ENCODE measurements around the gene OSBPL5.

Gene OSBPL5

GRCh38 chr11:3163241-3163981 is 1.7 kb downstream of the OSBPL5 start:
- no peak for DNase-seq

DNA sequence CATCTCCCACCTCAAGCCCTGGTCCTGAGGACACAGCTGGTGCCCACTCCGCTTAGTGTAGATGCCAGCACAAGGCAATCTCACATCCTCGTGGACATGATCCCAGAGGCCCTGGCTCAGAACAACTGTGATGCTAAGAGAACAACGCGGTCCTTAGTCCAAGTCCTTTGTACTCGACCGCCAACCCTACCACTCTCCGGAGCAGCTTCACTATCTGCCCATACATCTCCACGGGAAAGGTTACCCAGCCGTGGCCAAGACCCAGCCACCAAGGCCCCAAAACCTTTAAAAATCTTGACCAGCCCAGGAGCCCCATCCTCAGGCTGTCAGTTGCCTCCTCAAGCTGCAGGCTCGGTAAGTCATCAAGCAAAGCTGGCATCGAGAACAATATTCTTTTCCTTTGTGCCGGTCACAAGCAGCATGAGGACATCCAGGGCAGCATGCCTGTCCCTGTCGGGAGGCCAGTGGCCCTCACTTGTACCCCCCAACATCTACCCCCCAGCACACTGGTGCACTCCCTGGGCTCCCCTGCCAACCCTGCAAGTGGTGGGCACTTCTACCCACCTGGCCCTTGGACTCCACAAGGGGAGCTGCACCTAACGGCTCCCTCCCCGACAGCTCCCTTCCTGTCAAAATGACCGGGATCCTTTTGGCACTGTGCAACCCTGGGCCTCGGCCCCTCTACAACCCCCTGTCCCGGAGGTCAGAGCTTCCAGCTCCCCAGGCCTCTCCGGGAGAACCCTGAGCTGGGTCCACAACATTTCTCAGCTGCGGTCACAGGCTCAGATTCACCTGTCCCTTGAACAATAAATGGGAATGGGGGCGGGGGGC is 2.5 kb downstream of the OSBPL5 start:
- peak; percentile 41 for DNase-seq

DNA sequence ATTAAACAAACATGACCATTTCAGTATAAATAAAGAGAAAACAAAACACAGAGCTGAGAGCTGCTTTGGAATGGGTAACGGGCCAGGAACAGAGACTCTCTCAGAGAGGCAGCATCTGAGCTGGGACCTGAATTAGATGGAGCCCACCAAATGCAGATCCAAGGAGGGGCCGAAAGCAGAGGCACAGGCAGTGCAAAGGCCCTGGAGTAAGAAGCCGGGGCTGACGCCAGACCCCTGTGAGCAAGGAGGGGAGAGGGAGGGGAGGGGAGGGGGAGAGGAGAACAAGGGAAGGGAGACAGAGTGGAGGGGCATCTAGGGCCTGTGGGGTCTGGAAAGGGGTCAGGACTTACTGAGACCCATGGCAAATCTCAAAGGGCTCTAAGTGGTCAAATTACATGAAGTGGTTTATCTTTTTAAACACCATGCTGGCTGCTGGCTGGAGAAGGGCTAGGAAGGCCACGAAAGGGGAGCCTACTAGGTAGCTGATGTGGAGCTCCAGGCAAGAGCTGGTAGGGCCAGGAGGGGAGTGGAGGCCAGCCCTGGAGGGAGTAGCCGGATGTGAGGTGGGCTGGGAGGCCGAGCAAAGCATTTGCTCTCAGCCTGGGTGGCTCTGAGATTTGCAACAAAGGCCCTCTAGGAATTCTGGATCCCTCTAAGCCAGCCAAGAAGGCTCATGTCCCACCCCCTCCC is 3.2 kb downstream of the OSBPL5 start:
- no peak for DNase-seq

DNA sequence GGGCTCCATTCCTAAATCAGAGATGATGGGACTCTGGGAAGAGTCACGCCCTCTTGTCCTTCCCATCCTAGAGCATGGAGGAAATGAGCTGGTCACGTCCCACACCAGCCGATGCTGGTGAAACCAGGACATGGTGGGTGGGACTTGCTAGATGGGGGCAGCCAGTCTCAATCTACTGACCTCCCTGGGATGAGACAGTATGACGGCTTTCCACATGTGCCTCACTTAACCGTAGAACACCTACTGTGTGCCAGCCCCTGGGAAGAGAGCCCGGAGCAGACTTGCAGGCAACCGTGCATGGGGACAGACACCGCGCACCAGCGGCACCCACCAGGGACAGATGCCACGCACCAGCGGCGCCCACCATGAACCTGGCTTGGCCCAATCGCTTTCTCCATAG is 3.8 kb downstream of the OSBPL5 start:
- DNase-seq: no peak

- DNase-seq: peak; percentile 89
Measured at GRCh38 chr11:3160252-3161031, 4.7 kb downstream of the OSBPL5 start.

DNA sequence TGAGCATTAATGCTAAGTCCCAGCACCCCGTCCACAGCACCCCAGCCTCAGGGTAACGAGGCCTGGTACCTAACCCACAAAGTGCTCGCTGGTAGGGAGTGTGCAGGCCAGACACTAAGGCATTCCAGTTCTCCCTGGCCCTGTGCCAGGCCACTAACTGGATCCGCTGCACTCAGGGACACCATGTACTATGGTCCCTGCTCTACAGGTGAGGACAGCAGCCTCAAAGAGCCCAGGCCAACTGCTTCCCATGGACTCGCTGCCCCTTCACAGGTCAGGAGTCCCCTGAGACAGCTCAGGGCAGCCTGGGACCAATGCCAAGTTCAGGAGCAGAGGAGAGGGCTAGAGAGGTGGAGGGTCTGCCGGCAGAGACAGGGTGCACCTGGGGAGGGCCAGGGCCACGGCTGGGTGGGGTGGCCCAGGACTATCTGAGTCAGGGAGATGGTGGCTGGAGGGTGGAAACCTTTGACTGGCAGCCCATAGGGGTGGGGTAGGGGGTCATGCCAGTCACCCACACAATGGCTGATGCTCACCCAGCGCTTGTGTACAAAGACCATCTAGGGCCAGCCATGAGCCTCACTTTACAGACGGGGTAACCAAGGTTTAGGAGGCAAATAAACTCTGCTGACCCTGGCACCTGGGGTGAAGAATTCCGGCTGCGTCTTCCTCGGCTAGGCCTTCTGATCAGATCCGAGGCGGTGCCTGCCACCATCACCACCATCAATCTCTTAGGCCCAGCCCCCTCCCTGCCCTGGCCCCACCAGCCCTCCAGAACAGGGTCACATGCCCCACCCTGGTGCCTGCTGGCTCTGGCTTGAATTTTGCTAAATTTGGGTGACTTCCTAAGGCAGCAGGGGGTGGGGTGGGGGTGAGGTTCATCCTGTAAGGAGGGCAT is 5.6 kb downstream of the OSBPL5 start:
- no peak for DNase-seq

DNA sequence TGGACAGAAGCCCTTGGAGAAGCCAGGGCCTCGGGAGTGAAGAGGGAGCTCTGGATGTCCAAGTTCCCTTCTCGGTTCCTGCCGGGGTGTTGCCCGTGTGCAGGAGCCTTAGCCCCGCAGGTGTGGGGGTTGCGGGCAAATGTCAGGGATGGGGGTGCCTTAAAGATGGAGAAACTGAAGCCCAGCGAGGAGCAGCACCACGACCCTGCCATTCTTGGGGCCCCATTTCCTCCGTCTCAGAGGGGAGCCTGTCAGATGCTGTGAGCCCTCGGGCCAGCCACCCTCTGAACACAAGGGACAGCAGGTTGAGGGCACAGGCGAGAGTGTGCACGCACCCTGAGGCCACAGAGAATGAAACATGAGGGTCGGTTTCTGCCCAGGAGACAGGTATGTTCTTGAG is 6.3 kb downstream of the OSBPL5 start:
- no peak for DNase-seq

- DNase-seq: no peak
Measured at GRCh38 chr11:3158131-3158591, 6.9 kb downstream of the OSBPL5 start.

DNA sequence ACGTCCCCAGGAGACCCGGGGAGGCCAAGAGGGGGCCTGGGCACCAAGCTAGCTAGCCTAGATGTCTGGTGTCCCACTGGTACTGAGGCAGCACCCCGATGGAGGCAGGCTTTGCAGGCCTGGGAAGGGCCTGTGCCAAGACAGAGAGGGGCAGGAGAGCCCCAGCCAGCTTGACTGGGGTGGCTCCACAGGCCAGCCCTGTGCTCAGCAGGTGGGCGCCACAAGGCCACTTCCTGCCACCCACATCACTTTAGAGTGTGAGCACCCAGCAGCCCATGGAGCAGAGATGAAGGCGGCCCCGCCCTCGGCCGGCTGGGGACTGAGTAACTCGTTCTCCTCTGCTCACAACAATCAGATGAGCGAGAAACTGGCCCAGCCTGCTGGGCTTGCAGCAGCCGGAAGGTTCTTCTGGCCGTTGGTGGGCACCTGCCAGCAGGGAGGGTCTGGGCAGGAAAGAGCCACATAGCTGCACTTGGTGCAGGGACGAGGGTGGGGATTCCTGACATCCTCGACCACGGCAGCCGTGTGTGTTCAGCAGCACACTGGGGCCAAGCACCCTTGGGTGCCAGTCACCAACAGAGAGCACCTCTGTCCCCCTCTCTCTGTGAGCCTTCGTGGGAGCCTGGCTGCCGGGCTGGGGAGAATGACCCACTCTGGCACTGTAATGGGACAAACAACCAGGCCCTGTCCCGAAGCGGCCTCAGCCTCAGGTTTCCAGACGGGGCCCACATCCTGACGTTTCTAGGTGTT is 7.6 kb downstream of the OSBPL5 start:
- DNase-seq: no peak

GRCh38 chr11:3156661-3157311 is 8.3 kb downstream of the OSBPL5 start:
- no peak for DNase-seq

- DNase-seq: no peak
Measured at GRCh38 chr11:3156282-3156660, 8.8 kb downstream of the OSBPL5 start.

DNA sequence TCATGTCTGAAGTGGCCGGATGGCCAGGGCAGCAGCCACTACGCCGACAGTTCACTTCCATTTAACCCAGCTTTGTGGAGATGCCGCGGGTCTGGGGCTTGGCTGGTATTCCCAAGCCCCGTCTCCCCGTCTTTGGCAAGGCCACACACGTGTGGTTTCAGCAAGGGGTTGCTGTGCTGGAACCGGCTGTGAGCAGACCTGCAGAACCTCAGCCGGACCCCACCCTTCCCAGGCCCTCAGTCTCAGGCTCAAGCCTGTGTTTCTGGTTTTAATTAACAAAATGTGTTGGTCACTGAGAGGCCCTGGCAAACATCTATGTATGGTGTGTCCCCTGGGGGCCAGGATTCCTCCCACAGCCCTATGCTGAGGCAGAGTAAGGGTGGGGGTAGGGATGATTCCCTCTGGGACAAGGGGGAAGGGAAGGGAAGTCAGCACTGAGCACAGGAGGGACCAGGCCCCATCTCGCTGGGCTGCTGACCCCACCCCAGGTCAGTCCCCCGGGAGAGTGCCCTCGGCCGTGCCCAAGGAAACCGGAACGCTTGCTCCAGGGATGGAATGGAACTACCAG is 9.3 kb downstream of the OSBPL5 start:
- no peak for DNase-seq

- DNase-seq: no peak
Measured at GRCh38 chr11:3155216-3155615, 9.9 kb downstream of the OSBPL5 start.

- DNase-seq: no peak
Measured at GRCh38 chr11:3154001-3154599, 11.0 kb downstream of the OSBPL5 start.

GRCh38 chr11:3153291-3153861 is 11.7 kb downstream of the OSBPL5 start:
- no peak for DNase-seq

DNA sequence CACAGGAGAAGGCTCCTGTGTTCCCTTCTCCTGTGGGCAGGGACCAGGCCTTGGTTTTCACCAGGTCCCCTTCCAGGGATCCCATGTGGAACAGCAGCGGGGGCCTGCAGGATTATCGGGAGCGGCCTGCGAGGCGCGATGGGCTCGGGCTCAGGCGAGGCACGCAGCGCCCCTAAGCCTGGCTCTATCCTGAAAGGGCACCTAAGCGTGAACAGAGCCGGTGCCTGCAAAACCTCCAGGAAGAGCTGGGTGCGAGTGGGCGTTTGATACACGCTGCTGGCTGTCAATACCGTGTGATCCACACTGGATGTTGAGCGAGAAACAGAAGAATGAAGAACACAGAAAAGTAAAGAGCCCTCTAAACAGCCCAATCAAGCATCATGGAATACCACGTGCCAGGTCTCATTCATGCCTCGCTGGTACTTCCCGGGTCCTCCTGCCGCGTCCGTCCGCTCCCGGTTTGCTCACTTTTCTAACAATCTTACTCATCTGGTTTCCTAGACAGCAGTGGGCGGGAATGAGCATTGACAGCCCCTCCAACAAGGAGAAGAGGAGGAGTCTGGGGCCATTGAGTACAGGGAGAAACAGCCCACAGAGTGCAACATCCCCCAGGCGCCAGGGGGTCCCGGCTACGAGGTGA is 12.5 kb downstream of the OSBPL5 start:
- DNase-seq: no peak

- DNase-seq: no peak
Measured at GRCh38 chr11:3150726-3151125, 14.4 kb downstream of the OSBPL5 start.

GRCh38 chr11:3149852-3150188 is 15.3 kb downstream of the OSBPL5 start:
- DNase-seq: no peak

All from right forelimb (tissue), 1 donor.